ENCODE measurements around the gene MYO1D.

- TF ChIP-seq YY1 (IDR thresholded peaks at IDR 0.05) (no peak), MAX (IDR thresholded peaks at IDR 0.05) (no peak), GABPA (IDR thresholded peaks at IDR 0.05 in 1 of 2, conservative IDR thresholded peaks at IDR 0.05 in 1 of 2) (no peak), TAF1 (conservative IDR thresholded peaks at IDR 0.05) (no peak), HNF4A (conservative IDR thresholded peaks at IDR 0.05) (no peak), SP1 (IDR thresholded peaks at IDR 0.05) (no peak), CTCF (IDR thresholded peaks at IDR 0.05; ENCODE audit: low read depth, low read length, missing input control) (no peak), NR2F2 (IDR thresholded peaks at IDR 0.05) (no peak), ATF3 (IDR thresholded peaks at IDR 0.05) (no peak), REST (IDR thresholded peaks at IDR 0.05) (no peak), ZBTB33 (IDR thresholded peaks at IDR 0.05) (no peak), HNF4G (IDR thresholded peaks at IDR 0.05) (no peak), FOXA1 (IDR thresholded peaks at IDR 0.05) (no peak)
These were observed 39.2 kb upstream of the MYO1D start for GRCh38 chr17:32916134-32916533.

Data from liver (tissue), 3 donors.